Vagina (tissue), 2 donors: ENCODE measurements around the gene B4GALT7.

Experiments
- CTCF ChIP-seq, 3 experiments: fragments of 450-650 bp in 2 of 3; fragments of 200-600 bp in 1 of 3; sonication (generic) in 1 of 3; IDR thresholded peaks; one replicate each; pipeline ENCODE4 v1.5.1; 2017 to 2019; ENCODE audit warnings: antibody characterized with exemption in 3 of 3, mild to moderate bottlenecking in 2 of 3, moderate library complexity in 2 of 3
- POLR2A ChIP-seq, 2 donors: fragments of 450-650 bp; IDR thresholded peaks; one replicate each; pipeline ENCODE4 v1.6.1; 2017; ENCODE audit warnings: antibody characterized with exemption in 2 of 2, mild to moderate bottlenecking in 2 of 2, moderate library complexity in 2 of 2

DNA sequence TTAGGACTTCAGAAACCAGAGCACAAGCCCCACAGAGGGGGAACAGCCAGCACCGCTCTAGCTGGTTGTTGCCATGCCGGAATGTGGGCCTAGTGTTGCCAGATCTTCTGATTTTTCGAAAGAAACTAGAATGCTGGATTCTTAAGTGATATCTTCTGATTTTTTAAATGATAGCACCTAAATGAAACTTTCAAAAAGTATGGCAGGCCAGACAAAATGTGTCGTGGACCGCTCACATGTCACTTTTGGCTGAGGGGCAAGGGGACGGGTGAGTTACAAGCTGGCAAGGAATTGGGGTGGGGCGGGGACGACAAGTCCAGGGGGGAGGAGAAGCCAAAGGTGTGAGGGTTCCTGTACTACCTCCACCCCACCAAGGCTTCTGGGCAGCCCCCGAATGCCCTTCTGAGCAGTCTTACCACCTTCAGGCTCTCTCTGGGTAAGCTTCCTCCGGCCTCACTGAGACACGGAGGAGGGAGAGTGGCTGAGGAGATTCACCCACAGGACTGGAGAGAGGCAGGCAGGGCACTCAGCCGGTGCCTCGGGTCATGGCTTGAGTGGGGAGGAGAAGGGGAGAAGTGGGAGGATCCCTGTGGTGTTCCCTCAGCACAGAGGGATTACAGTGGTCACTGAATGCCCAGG, 10.3 kb downstream of the B4GALT7 start:
- TF ChIP-seq POLR2A (IDR thresholded peaks at IDR 0.05) = no peak
- TF ChIP-seq CTCF (IDR thresholded peaks at IDR 0.05) = no peak
